ENCODE measurements around the gene TOB1.

The TOB1 gene

DNA sequence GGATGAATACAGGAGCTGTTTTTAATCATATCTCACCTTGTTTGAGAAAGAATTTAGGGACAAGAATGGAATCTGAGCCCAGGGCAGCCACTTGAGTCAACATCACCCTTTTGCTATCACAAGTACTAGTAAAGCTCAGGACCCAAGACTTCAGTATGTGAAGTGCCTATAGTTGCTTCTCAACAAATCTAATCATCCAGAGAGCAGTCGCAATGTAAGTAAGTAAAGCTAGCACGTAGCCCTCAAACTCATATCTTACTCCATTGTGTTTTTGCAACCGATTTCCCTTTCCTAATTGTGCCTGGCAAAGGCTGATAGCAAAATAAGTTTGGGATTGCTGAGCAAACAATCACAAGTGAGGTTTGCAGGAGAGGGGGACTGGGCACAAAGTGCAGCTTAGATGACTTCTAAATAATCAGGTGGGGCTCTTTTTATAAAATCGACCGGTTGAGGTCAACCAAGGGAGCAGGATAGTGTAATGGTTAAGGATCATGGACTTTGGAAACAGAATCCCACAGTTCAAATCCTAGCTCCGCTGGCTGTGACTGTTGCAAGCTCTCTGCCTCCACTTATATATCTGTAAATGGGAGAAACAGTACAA lies 13.0 kb downstream of the TOB1 start:
- no peak for DNase-seq (ENCODE audit: low read depth)
- TF ChIP-seq, protein P1, sequence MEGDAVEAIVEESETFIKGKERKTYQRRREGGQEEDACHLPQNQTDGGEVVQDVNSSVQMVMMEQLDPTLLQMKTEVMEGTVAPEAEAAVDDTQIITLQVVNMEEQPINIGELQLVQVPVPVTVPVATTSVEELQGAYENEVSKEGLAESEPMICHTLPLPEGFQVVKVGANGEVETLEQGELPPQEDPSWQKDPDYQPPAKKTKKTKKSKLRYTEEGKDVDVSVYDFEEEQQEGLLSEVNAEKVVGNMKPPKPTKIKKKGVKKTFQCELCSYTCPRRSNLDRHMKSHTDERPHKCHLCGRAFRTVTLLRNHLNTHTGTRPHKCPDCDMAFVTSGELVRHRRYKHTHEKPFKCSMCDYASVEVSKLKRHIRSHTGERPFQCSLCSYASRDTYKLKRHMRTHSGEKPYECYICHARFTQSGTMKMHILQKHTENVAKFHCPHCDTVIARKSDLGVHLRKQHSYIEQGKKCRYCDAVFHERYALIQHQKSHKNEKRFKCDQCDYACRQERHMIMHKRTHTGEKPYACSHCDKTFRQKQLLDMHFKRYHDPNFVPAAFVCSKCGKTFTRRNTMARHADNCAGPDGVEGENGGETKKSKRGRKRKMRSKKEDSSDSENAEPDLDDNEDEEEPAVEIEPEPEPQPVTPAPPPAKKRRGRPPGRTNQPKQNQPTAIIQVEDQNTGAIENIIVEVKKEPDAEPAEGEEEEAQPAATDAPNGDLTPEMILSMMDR (conservative IDR thresholded peaks at IDR 0.05; ENCODE audit: low read depth, low read length): no peak
- no peak overlapping the region for H3K4me3 ChIP-seq (ENCODE audit: low read depth, low read length)

GRCh38 chr17:50850640-50851039 lies 15.5 kb downstream of the TOB1 start:
- DNase-seq (ENCODE audit: low read depth): no peak
- TF ChIP-seq, protein P1 (conservative IDR thresholded peaks at IDR 0.05; ENCODE audit: low read depth, low read length): no peak
- no peak overlapping the region for H3K4me3 ChIP-seq (ENCODE audit: low read depth, low read length)

DNA sequence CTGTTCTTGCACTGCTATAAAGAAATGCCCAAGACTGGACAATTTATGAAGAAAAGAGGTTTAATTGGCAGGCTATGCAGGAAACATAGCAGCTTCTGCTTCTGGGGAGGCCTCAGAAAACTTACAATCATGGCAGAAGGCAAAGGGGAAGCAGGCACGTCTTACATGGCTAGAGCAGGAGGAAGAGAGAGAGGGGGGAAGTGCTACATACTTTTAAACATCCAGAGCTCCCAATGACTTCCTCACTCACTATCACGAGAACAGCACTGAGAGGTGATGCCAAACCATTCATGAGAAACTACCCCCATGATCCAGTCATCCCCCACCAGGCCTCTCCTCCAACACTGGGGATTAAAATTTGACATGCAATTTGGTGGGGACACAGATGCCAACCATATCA lies 17.4 kb downstream of the TOB1 start:
- H3K4me3 ChIP-seq (ENCODE audit: low read depth, low read length): no peak overlapping the region
- no peak for DNase-seq (ENCODE audit: low read depth)
- TF ChIP-seq, protein P1 (conservative IDR thresholded peaks at IDR 0.05; ENCODE audit: low read depth, low read length): no peak

DNA sequence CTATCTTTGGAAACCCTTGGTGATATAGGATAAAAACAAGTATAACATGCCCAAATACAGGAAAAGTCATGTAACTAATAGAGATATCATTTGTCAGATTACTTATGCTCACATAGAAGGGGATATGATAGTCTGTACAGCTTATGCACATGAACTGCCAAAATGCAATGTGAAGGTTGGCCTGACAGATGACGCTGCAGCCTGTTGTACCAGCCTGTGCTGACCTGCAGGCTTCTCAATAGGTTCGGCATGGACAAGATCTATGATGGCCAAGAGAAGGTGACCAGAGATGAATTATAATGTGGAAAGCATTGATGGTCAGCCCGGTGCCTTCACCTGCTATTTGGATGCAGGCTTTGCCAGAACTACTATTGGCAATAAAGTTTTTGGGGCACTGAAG lies 18.1 kb downstream of the TOB1 start:
- H3K4me3 ChIP-seq (ENCODE audit: low read depth, low read length): no peak overlapping the region
- TF ChIP-seq, protein P1 (conservative IDR thresholded peaks at IDR 0.05; ENCODE audit: low read depth, low read length): no peak
- DNase-seq (ENCODE audit: low read depth): no peak

GRCh38 chr17:50847566-50847965 lies 18.6 kb downstream of the TOB1 start:
- TF ChIP-seq, protein P1 (conservative IDR thresholded peaks at IDR 0.05; ENCODE audit: low read depth, low read length): no peak
- no peak for DNase-seq (ENCODE audit: low read depth)
- no peak overlapping the region for H3K4me3 ChIP-seq (ENCODE audit: low read depth, low read length)

- no peak overlapping the region for H3K4me3 ChIP-seq (ENCODE audit: low read depth, low read length)
- TF ChIP-seq, protein P1 (conservative IDR thresholded peaks at IDR 0.05; ENCODE audit: low read depth, low read length): no peak
- DNase-seq (ENCODE audit: low read depth): peak; percentile 52
Observed at GRCh38 chr17:50845240-50846147, 20.7 kb downstream of the TOB1 start.
